NK-92 (cell line): ENCODE results near the gene CCDC83.

Source experiments
- DNase-seq: peaks from one replicate; lab custom pipeline; 2025; ENCODE audit not compliant: unreplicated experiment; lab: John Stamatoyannopoulos, UW

The CCDC83 gene

GRCh38 chr11:85855341-85855656 is at the start of gene CCDC83:
TSS of gene CCDC83 (plus strand) at chr11:85855383. CDS start at chr11:85865124, 9,741 bp downstream.
- DNase-seq = no peak

- DNase-seq = no peak
Observed at GRCh38 chr11:85805387-85805786, 49.8 kb upstream of the CCDC83 start.

- no peak for DNase-seq
Observed at GRCh38 chr11:85806016-85806415, 49.2 kb upstream of the CCDC83 start.

- DNase-seq = no peak
Observed at GRCh38 chr11:85806876-85807275, 48.3 kb upstream of the CCDC83 start.

GRCh38 chr11:85809191-85809590 is 46.0 kb upstream of the CCDC83 start:
- DNase-seq = no peak

- DNase-seq = no peak
Observed at GRCh38 chr11:85809863-85810262, 45.3 kb upstream of the CCDC83 start.

- DNase-seq = no peak
Observed at GRCh38 chr11:85810521-85810870, 44.7 kb upstream of the CCDC83 start.

- DNase-seq = no peak
Observed at GRCh38 chr11:85810871-85811611, 44.1 kb upstream of the CCDC83 start, which contains the start of gene SYTL2. TSS of gene SYTL2 (minus strand) at chr11:85811141. CDS start at chr11:85757725, 53,416 bp downstream.

- no peak for DNase-seq
Observed at GRCh38 chr11:85811624-85812023, 43.6 kb upstream of the CCDC83 start.

GRCh38 chr11:85813721-85814120 is 41.5 kb upstream of the CCDC83 start:
- DNase-seq = no peak

GRCh38 chr11:85815186-85815931 is 39.8 kb upstream of the CCDC83 start:
- DNase-seq = no peak

- DNase-seq = no peak
Observed at GRCh38 chr11:85819441-85819840, 35.7 kb upstream of the CCDC83 start.

GRCh38 chr11:85821636-85822035 is 33.5 kb upstream of the CCDC83 start:
- DNase-seq = no peak

GRCh38 chr11:85822814-85823213 is 32.4 kb upstream of the CCDC83 start:
- no peak for DNase-seq

- DNase-seq = peak; percentile 37
Observed at GRCh38 chr11:85823816-85824215, 31.4 kb upstream of the CCDC83 start.

- DNase-seq = no peak
Observed at GRCh38 chr11:85825616-85826015, 29.6 kb upstream of the CCDC83 start.

GRCh38 chr11:85826116-85826855 is 28.9 kb upstream of the CCDC83 start:
- DNase-seq = no peak

GRCh38 chr11:85827748-85828639 is 27.2 kb upstream of the CCDC83 start:
- DNase-seq = no peak

- DNase-seq = no peak
Observed at GRCh38 chr11:85828640-85828978, 26.6 kb upstream of the CCDC83 start.

GRCh38 chr11:85829172-85829571 is 26.0 kb upstream of the CCDC83 start:
- no peak for DNase-seq

- DNase-seq = no peak
Observed at GRCh38 chr11:85831050-85831449, 24.1 kb upstream of the CCDC83 start.
